GM21367 (cell line): ENCODE data around the gene LRTM2.

ENCODE experiments used
- ATAC-seq: cut with Tn5 transposase; IDR thresholded peaks from one replicate; pipeline ENCODE4 v1.9.1; 2021; ENCODE audit not compliant: unreplicated experiment

Gene LRTM2

GRCh38 chr12:1829306-1829900 is 9.0 kb downstream of the LRTM2 start:
- ATAC-seq: no peak

GRCh38 chr12:1830401-1830845 is 10.1 kb downstream of the LRTM2 start:
- ATAC-seq: no peak

GRCh38 chr12:1830981-1831963 is 10.9 kb downstream of the LRTM2 start:
- no peak for ATAC-seq

GRCh38 chr12:1832801-1833595 is 12.6 kb downstream of the LRTM2 start:
- no peak for ATAC-seq

GRCh38 chr12:1833596-1834028 is 13.2 kb downstream of the LRTM2 start:
- ATAC-seq: no peak

GRCh38 chr12:1834186-1834925 is 14.0 kb downstream of the LRTM2 start:
- no peak for ATAC-seq

GRCh38 chr12:1835211-1836131 is 15.1 kb downstream of the LRTM2 start:
- no peak for ATAC-seq

GRCh38 chr12:1836241-1836803 is 16.0 kb downstream of the LRTM2 start:
- ATAC-seq: no peak

- no peak for ATAC-seq
These were observed 16.6 kb downstream of the LRTM2 start for GRCh38 chr12:1836854-1837421.

- ATAC-seq: no peak
These were observed 17.3 kb downstream of the LRTM2 start for GRCh38 chr12:1837541-1838204.

GRCh38 chr12:1838205-1838993 is 18.0 kb downstream of the LRTM2 start:
- ATAC-seq: no peak

GRCh38 chr12:1838994-1839365 is 18.6 kb downstream of the LRTM2 start:
- ATAC-seq: no peak

- no peak for ATAC-seq
These were observed 19.1 kb downstream of the LRTM2 start for GRCh38 chr12:1839464-1839863.

- ATAC-seq: no peak
These were observed 19.9 kb downstream of the LRTM2 start for GRCh38 chr12:1839956-1840951.

- no peak for ATAC-seq
These were observed 20.6 kb downstream of the LRTM2 start for GRCh38 chr12:1840981-1841425.

- ATAC-seq: no peak
These were observed 21.3 kb downstream of the LRTM2 start for GRCh38 chr12:1841586-1842182.
